ENCODE results near the gene PHLPP1.

GRCh38 chr18:62852851-62853250 is 137.5 kb downstream of the PHLPP1 start:
- TF ChIP-seq CTCF (IDR thresholded peaks at IDR 0.05; ENCODE audit: low read depth, low read length) (no peak), EZH2phosphoT487 (IDR thresholded peaks at IDR 0.05; ENCODE audit: low read depth) (no peak)
